ENCODE data around the gene EXOC2. TPM values are rescaled to one million over a fixed set of nuclear protein-coding genes. Genes with fewer than 3 reads are reported as not detected.

The EXOC2 gene
- total RNA-seq, 3 donors from 2014 or later (not counting 1 experiment from before 2014, with no cell fraction given): 22.1 to 30.8 (median 26.5) TPM

DNA sequence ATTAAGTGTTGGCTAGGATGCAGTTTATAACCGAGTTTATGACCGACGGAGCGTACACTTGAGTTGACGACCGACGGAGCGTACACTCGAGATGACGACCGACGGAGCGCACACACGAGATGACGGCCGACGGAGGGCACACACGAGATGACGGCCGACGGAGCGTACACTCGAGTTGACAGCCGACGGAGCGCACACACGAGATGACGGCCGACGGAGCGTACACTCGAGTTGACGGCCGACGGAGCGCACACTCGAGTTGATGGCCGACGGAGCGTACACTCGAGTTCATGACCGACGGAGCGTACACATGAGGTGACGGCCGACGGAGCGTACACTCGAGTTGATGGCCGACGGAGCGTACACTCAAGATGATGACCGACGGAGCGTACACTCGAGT is 155.8 kb downstream of the EXOC2 start:
- Mint-ChIP-seq H3K4me3 (no peak overlapping the region), H3K27me3 (ENCODE audit: low read depth in 2 of 2) (no peaks in the 10 kb centered on the region), H3K4me1 (no peaks in the 10 kb centered on the region), H3K9me3 (peaks cover 5% of the 10 kb centered on the region in 2 donors), H3K36me3 (peaks cover 12% of the 10 kb centered on the region), H3K27ac (no peak overlapping the region)
- no peak for DNase-seq
- Histone ChIP-seq H3K27me3 (ENCODE audit: control insufficient read depth, insufficient read depth, low read length) (no peaks in the 10 kb centered on the region), H3K9me3 (ENCODE audit: control insufficient read depth, insufficient read depth, low read length) (no peaks in the 10 kb centered on the region), H3K4me1 (ENCODE audit: control insufficient read depth, insufficient read depth, low read length) (no peaks in the 10 kb centered on the region), H3K27ac (ENCODE audit: low read length) (no peak overlapping the region), H3K36me3 (ENCODE audit: control insufficient read depth, insufficient read depth, low read length) (peaks cover 16% of the 10 kb centered on the region), H3K4me3 (ENCODE audit: low read length) (no peak overlapping the region)
- intact Hi-C loops (cut with micrococcal nuclease): no loop called here
- 97% methylated on average over 56 of the region's 56 CpGs for WGBS (ENCODE audit: insufficient coverage)
- TF ChIP-seq CTCF (IDR thresholded peaks at IDR 0.05): no peak
- no peak for ATAC-seq

DNA sequence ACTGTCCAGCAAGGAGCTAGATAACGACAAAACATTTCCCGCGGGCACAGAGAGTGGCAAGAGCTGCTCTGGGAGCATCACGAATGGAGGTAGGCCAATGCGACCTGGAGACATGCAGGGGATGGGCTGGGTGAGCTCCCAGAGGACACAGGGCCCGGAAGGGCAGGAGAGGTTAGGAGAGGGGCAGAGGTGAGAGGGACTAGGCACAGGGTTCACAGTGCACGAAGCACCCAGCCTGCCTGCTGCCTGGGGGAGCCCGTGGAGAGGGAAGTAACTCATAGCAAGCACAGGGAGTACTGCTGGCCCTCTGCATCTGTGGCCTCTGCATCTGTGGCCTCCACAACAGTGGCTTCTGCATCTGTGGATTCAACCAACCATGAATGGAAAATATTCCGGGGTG is 162.5 kb downstream of the EXOC2 start:
- Mint-ChIP-seq H3K4me1 (peaks cover 0 to 4% of the 10 kb centered on the region in 2 donors), H3K27ac (no peak overlapping the region), H3K36me3 (peaks cover 7% of the 10 kb centered on the region), H3K4me3 (no peak overlapping the region), H3K9me3 (no peaks in the 10 kb centered on the region), H3K27me3 (ENCODE audit: low read depth in 2 of 2) (no peaks in the 10 kb centered on the region)
- Histone ChIP-seq H3K4me1 (ENCODE audit: control insufficient read depth, insufficient read depth, low read length) (no peaks in the 10 kb centered on the region), H3K36me3 (ENCODE audit: control insufficient read depth, insufficient read depth, low read length) (peaks cover 9% of the 10 kb centered on the region), H3K27ac (ENCODE audit: low read length) (no peak overlapping the region), H3K9me3 (ENCODE audit: control insufficient read depth, insufficient read depth, low read length) (no peaks in the 10 kb centered on the region), H3K27me3 (ENCODE audit: control insufficient read depth, insufficient read depth, low read length) (no peaks in the 10 kb centered on the region), H3K4me3 (ENCODE audit: low read length) (no peak overlapping the region)
- intact Hi-C loops (cut with micrococcal nuclease): no loop called here
- no peak for TF ChIP-seq CTCF (IDR thresholded peaks at IDR 0.05)
- DNase-seq (no peak), ATAC-seq (no peak)
- 95% methylated on average over 9 of the region's 9 CpGs for WGBS (ENCODE audit: insufficient coverage)

GRCh38 chr6:528989-529388 is 163.9 kb downstream of the EXOC2 start:
- Mint-ChIP-seq H3K4me3 (no peak overlapping the region), H3K36me3 (peaks cover 7% of the 10 kb centered on the region)
- H3K27ac ChIP-seq (ENCODE audit: low read length): no peak overlapping the region

More at GRCh38 chr6:528989-529388, 163.9 kb downstream of the EXOC2 start:
- H3K9me3 ChIP-seq (ENCODE audit: control insufficient read depth, insufficient read depth, low read length): no peaks in the 10 kb centered on the region
- no peaks in the 10 kb centered on the region for H3K9me3 Mint-ChIP-seq
- H3K27ac Mint-ChIP-seq: no peak overlapping the region
- no peaks in the 10 kb centered on the region for H3K4me1 ChIP-seq (ENCODE audit: control insufficient read depth, insufficient read depth, low read length)
- no peaks in the 10 kb centered on the region for H3K27me3 Mint-ChIP-seq (ENCODE audit: low read depth in 2 of 2)
- TF ChIP-seq CTCF (IDR thresholded peaks at IDR 0.05): no peak
- intact Hi-C loops (cut with micrococcal nuclease): no loop called here
- DNase-seq (no peak), ATAC-seq (no peak)
- no peak overlapping the region for H3K4me3 ChIP-seq (ENCODE audit: low read length)
- H3K4me1 Mint-ChIP-seq: peaks cover 4 to 5% of the 10 kb centered on the region in 2 donors
- 92% methylated on average over 18 of the region's 18 CpGs for WGBS (ENCODE audit: insufficient coverage)
- no peaks in the 10 kb centered on the region for H3K27me3 ChIP-seq (ENCODE audit: control insufficient read depth, insufficient read depth, low read length)
- peaks cover 9% of the 10 kb centered on the region for H3K36me3 ChIP-seq (ENCODE audit: control insufficient read depth, insufficient read depth, low read length)

Measured in natural killer cell (primary cell).